ENCODE measurements around the gene ANKRD22.

- TF ChIP-seq CTCF (IDR thresholded peaks at IDR 0.05; ENCODE audit: low read length) (no peak), EZH2 (optimal IDR thresholded peaks at IDR 0.05; ENCODE audit: low read depth, low read length) (no peak)
These were observed 57.8 kb downstream of the ANKRD22 start for GRCh38 chr10:88793712-88794299.
